HL-60 (cell line): Measurements from ENCODE around the gene KLHL36.

ENCODE experiments used
- GABPA ChIP-seq: IDR thresholded peaks from 2 replicates; pipeline ENCODE4 v1.6.1; 2012; ENCODE audit warnings: low read depth
- REST ChIP-seq: IDR thresholded peaks from 2 replicates; pipeline ENCODE4 v1.6.1; 2012; ENCODE audit warnings: low read depth; ENCODE audit not compliant: insufficient replicate concordance
- SPI1 ChIP-seq: IDR thresholded peaks from 2 replicates; pipeline ENCODE4 v1.6.1; 2012; ENCODE audit warnings: low read depth, mild to moderate bottlenecking, borderline replicate concordance
- TF ChIP-seq, protein P1 (sequence below): IDR thresholded peaks from one replicate; pipeline ENCODE4 v1.5.1; 2011; ENCODE audit warnings: low read length, control low read depth, inconsistent platforms; ENCODE audit not compliant: insufficient read depth

DNA sequence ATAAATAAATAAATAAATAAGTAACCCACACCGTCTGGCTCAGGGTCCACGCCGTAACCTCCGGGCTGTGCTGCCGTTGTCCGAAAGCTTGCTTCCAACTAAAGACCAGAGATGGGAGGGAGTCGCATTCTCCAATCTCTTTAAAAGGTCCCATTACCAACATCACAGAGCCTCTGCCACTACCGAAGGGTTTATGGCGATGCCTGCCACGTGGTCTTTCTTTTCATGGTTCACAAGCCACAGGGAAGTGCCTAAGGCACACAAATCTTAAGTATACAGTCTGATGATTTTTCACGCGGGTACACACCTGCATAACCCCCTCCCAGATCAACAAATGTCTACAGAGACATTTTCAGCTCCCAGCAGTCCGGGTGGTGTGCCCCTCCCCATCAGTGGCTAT is 31.8 kb upstream of the KLHL36 start:
- TF ChIP-seq, protein P1, sequence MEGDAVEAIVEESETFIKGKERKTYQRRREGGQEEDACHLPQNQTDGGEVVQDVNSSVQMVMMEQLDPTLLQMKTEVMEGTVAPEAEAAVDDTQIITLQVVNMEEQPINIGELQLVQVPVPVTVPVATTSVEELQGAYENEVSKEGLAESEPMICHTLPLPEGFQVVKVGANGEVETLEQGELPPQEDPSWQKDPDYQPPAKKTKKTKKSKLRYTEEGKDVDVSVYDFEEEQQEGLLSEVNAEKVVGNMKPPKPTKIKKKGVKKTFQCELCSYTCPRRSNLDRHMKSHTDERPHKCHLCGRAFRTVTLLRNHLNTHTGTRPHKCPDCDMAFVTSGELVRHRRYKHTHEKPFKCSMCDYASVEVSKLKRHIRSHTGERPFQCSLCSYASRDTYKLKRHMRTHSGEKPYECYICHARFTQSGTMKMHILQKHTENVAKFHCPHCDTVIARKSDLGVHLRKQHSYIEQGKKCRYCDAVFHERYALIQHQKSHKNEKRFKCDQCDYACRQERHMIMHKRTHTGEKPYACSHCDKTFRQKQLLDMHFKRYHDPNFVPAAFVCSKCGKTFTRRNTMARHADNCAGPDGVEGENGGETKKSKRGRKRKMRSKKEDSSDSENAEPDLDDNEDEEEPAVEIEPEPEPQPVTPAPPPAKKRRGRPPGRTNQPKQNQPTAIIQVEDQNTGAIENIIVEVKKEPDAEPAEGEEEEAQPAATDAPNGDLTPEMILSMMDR: no peak
- TF ChIP-seq REST: no peak
- TF ChIP-seq SPI1: peak; percentile 2; the same call in 1 of the 2 replicates
- no peak for TF ChIP-seq GABPA
